Neural cell (in vitro differentiated cells): ENCODE measurements around the gene NHS. TPM values are rescaled to one million over a fixed set of nuclear protein-coding genes. Genes with fewer than 3 reads are reported as not detected.

Experiments used
- H2AFZ ChIP-seq: fragments of 200-600, 300-800 bp; sonication (generic), shearing (Covaris generic); 2 replicates; pipeline ENCODE4 v1.6.0; 2014; ENCODE audit warnings: low read depth, mild to moderate bottlenecking, antibody characterized with exemption, low read length, moderate library complexity
- H3F3A ChIP-seq: fragments of 200-600 bp; shearing (Covaris generic); 2 replicates; pipeline ENCODE4 v1.6.1; 2016; ENCODE audit warnings: mild to moderate bottlenecking, moderate library complexity, mixed read lengths, antibody characterized with exemption, low read length; ENCODE audit not compliant: insufficient read depth, poor library complexity, severe bottlenecking
- H3K27ac ChIP-seq: fragments of 200-600, 300-800 bp; sonication (generic), shearing (Covaris generic); 2 replicates; pipeline ENCODE4 v1.5.1; 2014; ENCODE audit warnings: mild to moderate bottlenecking, low read length, moderate library complexity
- H3K27me3 ChIP-seq: fragments of 300-800, 200-600 bp; sonication (generic), shearing (Covaris generic); 2 replicates; pipeline ENCODE4 v1.6.0; 2014; ENCODE audit warnings: mild to moderate bottlenecking, low read depth, low read length, moderate library complexity; ENCODE audit not compliant: insufficient read depth
- H3K36me3 ChIP-seq: fragments of 300-800, 200-600 bp; sonication (generic), shearing (Covaris generic); 2 replicates; pipeline ENCODE4 v1.5.1; 2014; ENCODE audit warnings: mild to moderate bottlenecking, antibody characterized with exemption, low read length, moderate library complexity; ENCODE audit not compliant: insufficient read depth
- H3K4me2 ChIP-seq: fragments of 300-800, 200-600 bp; sonication (generic), shearing (Covaris generic); 2 replicates; pipeline ENCODE4 v1.6.0; 2014; ENCODE audit warnings: mild to moderate bottlenecking, low read length
- H3K4me3 ChIP-seq: fragments of 300-800, 200-600 bp; sonication (generic), shearing (Covaris generic); 2 replicates; pipeline ENCODE4 v1.5.1; 2014; ENCODE audit warnings: mild to moderate bottlenecking, low read length, moderate library complexity
- H3K79me2 ChIP-seq: fragments of 200-600 bp; shearing (Covaris generic); replicated peaks from 2 replicates; pipeline ENCODE4 v1.6.0; 2014; ENCODE audit warnings: mild to moderate bottlenecking, low read length, moderate library complexity; ENCODE audit not compliant: insufficient read depth
- H3K9ac ChIP-seq: fragments of 300-800, 200-600 bp; sonication (generic), shearing (Covaris generic); 2 replicates; pipeline ENCODE4 v1.6.1; 2016; ENCODE audit warnings: mild to moderate bottlenecking, low read length, mixed read lengths
- H3K9me2 ChIP-seq: fragments of 200-600 bp; shearing (Covaris generic); 2 replicates; pipeline ENCODE4 v1.6.1; 2016; ENCODE audit warnings: mild to moderate bottlenecking, low read length, mixed read lengths; ENCODE audit not compliant: insufficient read depth
- H3K9me3 ChIP-seq: fragments of 200-600, 300-800 bp; sonication (generic), shearing (Covaris generic); 2 replicates; pipeline ENCODE4 v1.6.1; 2016; ENCODE audit warnings: mild to moderate bottlenecking, mixed run types, low read length, moderate library complexity, mixed read lengths
- H4K20me1 ChIP-seq: fragments of 200-600 bp; shearing (Covaris generic); 2 replicates; pipeline ENCODE4 v1.6.1; 2016; ENCODE audit warnings: mild to moderate bottlenecking, mixed run types; ENCODE audit not compliant: insufficient read depth
- EP300 ChIP-seq: fragments of 450-650 bp; conservative IDR thresholded peaks from 2 replicates; pipeline ENCODE4 v1.6.1; 2014; ENCODE audit warnings: antibody characterized with exemption, mild to moderate bottlenecking, moderate library complexity; ENCODE audit not compliant: poor library complexity, severe bottlenecking
- EZH2 ChIP-seq: fragments of 200-600, 300-800 bp; shearing (Covaris generic), sonication (generic); IDR thresholded peaks from 2 replicates; pipeline ENCODE4 v1.6.1; 2014; ENCODE audit warnings: antibody characterized with exemption, low read length, borderline replicate concordance, mild to moderate bottlenecking; ENCODE audit not compliant: insufficient read depth, poor library complexity, severe bottlenecking
- MXI1 ChIP-seq: fragments of 450-650 bp; conservative IDR thresholded peaks from 2 replicates; pipeline ENCODE4 v1.6.1; 2014; ENCODE audit warnings: antibody characterized with exemption, mild to moderate bottlenecking; ENCODE audit not compliant: poor library complexity, severe bottlenecking
- POLR2AphosphoS5 ChIP-seq: IDR thresholded peaks from 2 replicates; pipeline ENCODE4 v1.6.1; 2012
- RAD21 ChIP-seq: fragments of 450-650 bp; conservative IDR thresholded peaks from 2 replicates; pipeline ENCODE4 v1.6.1; 2014; ENCODE audit warnings: antibody characterized with exemption, mild to moderate bottlenecking, moderate library complexity
- SMC3 ChIP-seq: fragments of 450-650 bp; conservative IDR thresholded peaks from 2 replicates; pipeline ENCODE4 v1.6.1; 2014; ENCODE audit warnings: antibody characterized with exemption, mild to moderate bottlenecking, moderate library complexity; ENCODE audit not compliant: poor library complexity
- TAF1 ChIP-seq: IDR thresholded peaks from 2 replicates; pipeline ENCODE4 v1.6.1; 2012; ENCODE audit warnings: low read depth
- polyA plus RNA-seq: library from polyadenylated mRNA; depleted of rRNA; stranded (reverse); fragments of >200 nt; gene quantifications from 2 replicates; pipeline ENCODE4 v1.2.3, GENCODE V29; 2014
- TF ChIP-seq, protein P1 (sequence below): fragments of 450-650 bp; IDR thresholded peaks from 2 replicates; pipeline ENCODE4 v1.5.1; 2014; ENCODE audit warnings: antibody characterized with exemption, mild to moderate bottlenecking, moderate library complexity; ENCODE audit not compliant: poor library complexity, severe bottlenecking
- TF ChIP-seq, protein P2 (sequence below): IDR thresholded peaks from 2 replicates; pipeline ENCODE4 v1.6.1; 2012; ENCODE audit warnings: borderline replicate concordance

The NHS gene
- polyA plus RNA-seq, 1 donor from 2014 or later, result 1.9 TPM

DNA sequence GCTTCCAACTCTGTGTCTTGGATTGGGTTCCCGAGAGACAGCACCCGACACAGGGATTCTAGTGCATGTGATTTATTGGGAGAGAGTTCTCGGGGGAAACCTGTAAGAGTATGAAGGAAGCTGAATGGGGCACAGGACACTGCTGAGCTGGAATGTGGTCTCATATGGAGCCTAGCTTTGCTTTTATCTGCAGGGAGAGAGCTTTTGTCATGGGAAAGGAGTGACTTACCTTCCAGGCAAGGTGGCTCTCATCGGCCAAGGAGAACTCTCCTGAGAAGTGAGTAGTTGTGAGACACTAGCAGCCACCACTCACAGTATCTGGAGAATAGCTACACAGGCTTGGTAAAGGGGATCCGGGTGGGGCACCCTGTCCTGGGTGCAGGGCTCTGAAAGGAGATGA is 124.5 kb downstream of the NHS start:
- H3K4me3 ChIP-seq, result no peak overlapping the region
- no peaks in the 10 kb centered on the region for H4K20me1 ChIP-seq
- no peak overlapping the region for H2AFZ ChIP-seq
- H3K27me3 ChIP-seq, result no peaks in the 10 kb centered on the region
- H3K9me2 ChIP-seq, result no peaks in the 10 kb centered on the region
- no peaks in the 10 kb centered on the region for H3K9me3 ChIP-seq
- no peak for TF ChIP-seq MXI1
- TF ChIP-seq SMC3, result no peak
- TF ChIP-seq EZH2, result no peak
- no peak for TF ChIP-seq TAF1
- TF ChIP-seq, protein P1, sequence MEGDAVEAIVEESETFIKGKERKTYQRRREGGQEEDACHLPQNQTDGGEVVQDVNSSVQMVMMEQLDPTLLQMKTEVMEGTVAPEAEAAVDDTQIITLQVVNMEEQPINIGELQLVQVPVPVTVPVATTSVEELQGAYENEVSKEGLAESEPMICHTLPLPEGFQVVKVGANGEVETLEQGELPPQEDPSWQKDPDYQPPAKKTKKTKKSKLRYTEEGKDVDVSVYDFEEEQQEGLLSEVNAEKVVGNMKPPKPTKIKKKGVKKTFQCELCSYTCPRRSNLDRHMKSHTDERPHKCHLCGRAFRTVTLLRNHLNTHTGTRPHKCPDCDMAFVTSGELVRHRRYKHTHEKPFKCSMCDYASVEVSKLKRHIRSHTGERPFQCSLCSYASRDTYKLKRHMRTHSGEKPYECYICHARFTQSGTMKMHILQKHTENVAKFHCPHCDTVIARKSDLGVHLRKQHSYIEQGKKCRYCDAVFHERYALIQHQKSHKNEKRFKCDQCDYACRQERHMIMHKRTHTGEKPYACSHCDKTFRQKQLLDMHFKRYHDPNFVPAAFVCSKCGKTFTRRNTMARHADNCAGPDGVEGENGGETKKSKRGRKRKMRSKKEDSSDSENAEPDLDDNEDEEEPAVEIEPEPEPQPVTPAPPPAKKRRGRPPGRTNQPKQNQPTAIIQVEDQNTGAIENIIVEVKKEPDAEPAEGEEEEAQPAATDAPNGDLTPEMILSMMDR, result no peak
- TF ChIP-seq EP300, result no peak
- TF ChIP-seq RAD21, result no peak
- TF ChIP-seq POLR2AphosphoS5, result no peak
- TF ChIP-seq, protein P2, sequence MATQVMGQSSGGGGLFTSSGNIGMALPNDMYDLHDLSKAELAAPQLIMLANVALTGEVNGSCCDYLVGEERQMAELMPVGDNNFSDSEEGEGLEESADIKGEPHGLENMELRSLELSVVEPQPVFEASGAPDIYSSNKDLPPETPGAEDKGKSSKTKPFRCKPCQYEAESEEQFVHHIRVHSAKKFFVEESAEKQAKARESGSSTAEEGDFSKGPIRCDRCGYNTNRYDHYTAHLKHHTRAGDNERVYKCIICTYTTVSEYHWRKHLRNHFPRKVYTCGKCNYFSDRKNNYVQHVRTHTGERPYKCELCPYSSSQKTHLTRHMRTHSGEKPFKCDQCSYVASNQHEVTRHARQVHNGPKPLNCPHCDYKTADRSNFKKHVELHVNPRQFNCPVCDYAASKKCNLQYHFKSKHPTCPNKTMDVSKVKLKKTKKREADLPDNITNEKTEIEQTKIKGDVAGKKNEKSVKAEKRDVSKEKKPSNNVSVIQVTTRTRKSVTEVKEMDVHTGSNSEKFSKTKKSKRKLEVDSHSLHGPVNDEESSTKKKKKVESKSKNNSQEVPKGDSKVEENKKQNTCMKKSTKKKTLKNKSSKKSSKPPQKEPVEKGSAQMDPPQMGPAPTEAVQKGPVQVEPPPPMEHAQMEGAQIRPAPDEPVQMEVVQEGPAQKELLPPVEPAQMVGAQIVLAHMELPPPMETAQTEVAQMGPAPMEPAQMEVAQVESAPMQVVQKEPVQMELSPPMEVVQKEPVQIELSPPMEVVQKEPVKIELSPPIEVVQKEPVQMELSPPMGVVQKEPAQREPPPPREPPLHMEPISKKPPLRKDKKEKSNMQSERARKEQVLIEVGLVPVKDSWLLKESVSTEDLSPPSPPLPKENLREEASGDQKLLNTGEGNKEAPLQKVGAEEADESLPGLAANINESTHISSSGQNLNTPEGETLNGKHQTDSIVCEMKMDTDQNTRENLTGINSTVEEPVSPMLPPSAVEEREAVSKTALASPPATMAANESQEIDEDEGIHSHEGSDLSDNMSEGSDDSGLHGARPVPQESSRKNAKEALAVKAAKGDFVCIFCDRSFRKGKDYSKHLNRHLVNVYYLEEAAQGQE, result no peak
- H3F3A ChIP-seq, result no peaks in the 10 kb centered on the region
- no peak overlapping the region for H3K9ac ChIP-seq
- no peak overlapping the region for H3K4me2 ChIP-seq
- no peaks in the 10 kb centered on the region for H3K79me2 ChIP-seq
- H3K27ac ChIP-seq, result no peak overlapping the region
- no peaks in the 10 kb centered on the region for H3K36me3 ChIP-seq

DNA sequence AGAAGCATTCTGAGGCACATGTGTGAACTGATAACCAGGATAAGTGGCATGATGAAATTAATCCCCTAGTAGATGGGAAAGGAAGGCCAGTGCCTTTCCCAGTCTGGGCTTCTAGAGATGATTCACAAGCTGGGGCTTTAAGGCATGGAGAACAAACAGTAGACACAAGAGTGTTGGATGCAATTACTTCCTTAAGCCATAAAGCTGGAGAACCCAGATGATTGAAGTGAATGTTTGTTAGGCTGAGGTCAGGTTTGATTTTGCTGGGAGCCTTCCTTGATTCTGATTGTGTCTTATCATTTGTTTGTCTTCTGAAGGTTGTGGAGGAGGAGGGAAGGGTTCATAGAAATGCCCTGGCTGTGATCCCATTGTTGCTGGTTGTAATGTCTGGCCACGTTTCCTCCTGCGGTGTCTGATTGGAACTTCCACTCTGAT is 125.2 kb downstream of the NHS start:
- no peak overlapping the region for H3K27ac ChIP-seq

More for the DNA sequence above, 125.2 kb downstream of the NHS start:
- Histone ChIP-seq H3K9me2 (no peaks in the 10 kb centered on the region), H3K27me3 (no peaks in the 10 kb centered on the region), H3F3A (no peaks in the 10 kb centered on the region), H3K4me2 (no peak overlapping the region), H3K4me3 (no peak overlapping the region), H3K79me2 (no peaks in the 10 kb centered on the region), H3K9ac (no peak overlapping the region), H4K20me1 (no peaks in the 10 kb centered on the region), H3K9me3 (no peaks in the 10 kb centered on the region), H2AFZ (no peak overlapping the region), H3K36me3 (no peaks in the 10 kb centered on the region)
- TF ChIP-seq EZH2 (no peak), TAF1 (no peak), SMC3 (no peak), MXI1 (no peak), EP300 (no peak), RAD21 (no peak), POLR2AphosphoS5 (no peak)
- TF ChIP-seq, protein P2, result no peak
- TF ChIP-seq, protein P1, result no peak
